HUDEP-2 (cell line): Measurements from ENCODE around the gene LARGE1.

Experiments used
- DNase-seq, 76 experiments: peaks; one replicate each; lab custom pipeline; 2025; ENCODE audit not compliant: unreplicated experiment in 76 of 76; lab: John Stamatoyannopoulos, UW

LARGE1 gene

GRCh38 chr22:33786149-33786548 lies 134.1 kb downstream of the LARGE1 start:
- DNase-seq: no peak

- no peak for DNase-seq
Observed at GRCh38 chr22:33785283-33785968, 134.8 kb downstream of the LARGE1 start.

- DNase-seq: no peak
Observed at GRCh38 chr22:33781411-33781810, 138.9 kb downstream of the LARGE1 start.

GRCh38 chr22:33780531-33781136 lies 139.6 kb downstream of the LARGE1 start:
- no peak for DNase-seq

- DNase-seq: no peak
Observed at GRCh38 chr22:33779243-33779642, 141.0 kb downstream of the LARGE1 start.

GRCh38 chr22:33776491-33776890 lies 143.8 kb downstream of the LARGE1 start:
- DNase-seq: no peak

- DNase-seq: no peak
Observed at GRCh38 chr22:33774781-33775180, 145.5 kb downstream of the LARGE1 start.

GRCh38 chr22:33772745-33773144 lies 147.5 kb downstream of the LARGE1 start:
- DNase-seq: no peak

GRCh38 chr22:33771136-33771535 lies 149.1 kb downstream of the LARGE1 start:
- no peak for DNase-seq

- no peak for DNase-seq
Observed at GRCh38 chr22:33770723-33771122, 149.6 kb downstream of the LARGE1 start.

- DNase-seq: no peak
Observed at GRCh38 chr22:33766091-33766490, 154.2 kb downstream of the LARGE1 start.

- DNase-seq: no peak
Observed at GRCh38 chr22:33758961-33759360, 161.3 kb downstream of the LARGE1 start.

GRCh38 chr22:33757802-33758483 lies 162.3 kb downstream of the LARGE1 start:
- DNase-seq: no peak

- no peak for DNase-seq
Observed at GRCh38 chr22:33757041-33757801, 163.1 kb downstream of the LARGE1 start.

GRCh38 chr22:33756508-33756949 lies 163.7 kb downstream of the LARGE1 start:
- no peak for DNase-seq

GRCh38 chr22:33748714-33749113 lies 171.6 kb downstream of the LARGE1 start:
- no peak for DNase-seq

GRCh38 chr22:33747576-33748180 lies 172.6 kb downstream of the LARGE1 start:
- no peak for DNase-seq

- DNase-seq: no peak
Observed at GRCh38 chr22:33747029-33747428, 173.2 kb downstream of the LARGE1 start.

- no peak for DNase-seq
Observed at GRCh38 chr22:33746501-33746928, 173.8 kb downstream of the LARGE1 start.

- DNase-seq: no peak
Observed at GRCh38 chr22:33745501-33745900, 174.8 kb downstream of the LARGE1 start.

- DNase-seq: no peak
Observed at GRCh38 chr22:33743756-33744155, 176.5 kb downstream of the LARGE1 start.
